Kidney (tissue), 14 donors: ENCODE measurements around the gene DDX25. TPM values are rescaled to one million over a fixed set of nuclear protein-coding genes. Genes with fewer than 3 reads are reported as not detected.

ENCODE experiments used
- DNase-seq, 5 donors: peaks; one replicate each; pipeline ENCODE4 v3.0.0-alpha.2; 2013 to 2020
- FAIRE-seq: peaks from 2 replicates; lab custom pipeline; 2012; peaks lifted over from hg19 to GRCh38; lab: Jason Lieb, UNC
- H3K27ac ChIP-seq, 2 donors: one replicate each; pipeline ENCODE4 v1.7.0; 2013; ENCODE audit warnings: low read depth in 2 of 2, low read length in 2 of 2, inconsistent platforms in 1 of 2
- H3K27me3 ChIP-seq: one replicate; pipeline ENCODE4 v1.7.1; 2013; ENCODE audit warnings: low read length, inconsistent platforms; ENCODE audit not compliant: control insufficient read depth, insufficient read depth
- H3K36me3 ChIP-seq, 3 donors: one replicate each; pipeline versions ENCODE4 v1.7.0 to v1.7.1; 2013; ENCODE audit warnings: low read length in 3 of 3, control low read depth in 1 of 3, inconsistent platforms in 1 of 3; ENCODE audit not compliant: insufficient read depth in 3 of 3, control insufficient read depth in 2 of 3
- H3K4me1 ChIP-seq, 3 donors: one replicate each; pipeline versions ENCODE4 v1.7.0 to v1.7.1; 2013; ENCODE audit warnings: low read length in 3 of 3, inconsistent platforms in 1 of 3, low read depth in 1 of 3; ENCODE audit not compliant: control insufficient read depth in 2 of 3, insufficient read depth in 2 of 3
- H3K4me3 ChIP-seq, 3 donors: one replicate each; pipeline versions ENCODE4 v1.7.0 to v1.8.1; 2013; ENCODE audit warnings: low read length in 3 of 3, control low read depth in 1 of 3, inconsistent platforms in 1 of 3
- H3K9ac ChIP-seq, 3 donors: one replicate each; pipeline versions ENCODE4 v1.7.0 to v1.7.1; 2013; ENCODE audit warnings: low read length in 3 of 3, control low read depth in 1 of 3, inconsistent platforms in 1 of 3
- H3K9me3 ChIP-seq, 3 donors: one replicate each; pipeline versions ENCODE4 v1.7.0 to v1.7.1; 2013; ENCODE audit warnings: low read length in 3 of 3, control low read depth in 1 of 3, inconsistent platforms in 1 of 3; ENCODE audit not compliant: control insufficient read depth in 2 of 3, insufficient read depth in 1 of 3
- intact Hi-C: fragments of 100-400 bp; cut with DNase I; formaldehyde crosslinking; loops from one replicate; pipeline ENCODE4 v1.11.1; 2022
- polyA plus RNA-seq: library from polyadenylated mRNA; stranded (reverse); fragments of 350-450 nt; fragmentation: Illumina TruSeq; extraction: RNeasy Lipid Tissue Mini Kit (QIAGEN cat#74804); gene quantifications from one replicate; pipeline ENCODE4 v1.2.3, GENCODE V29; 2014; ENCODE audit warnings: low read depth, low replicate concordance; ENCODE audit not compliant: insufficient read depth
- total RNA-seq: library from RNA; stranded (reverse); fragmentation: NEBNext Ultra II Directional; extraction: Animal tissue kit (Norgen Biotek cat#: 25700); gene quantifications from one replicate; pipeline ENCODE4 v1.2.1, GENCODE V29; 2021
- TF ChIP-seq, protein P1 (sequence below): IDR thresholded peaks from 3 replicates; pipeline ENCODE4 v1.5.1; 2012; ENCODE audit warnings: mild to moderate bottlenecking, moderate library complexity, borderline replicate concordance; ENCODE audit not compliant: insufficient read depth; ENCODE audit errors: extremely low read depth
- donor health status: control.
- donor health status: control.
- donor health status: control.
- donor health status: control.
- donor health status: control.
- donor health status: DM: yes; HTN: yes; CAD: no.
- donor health status: Normal renal cell carcinoma (clear cell type).

Gene DDX25
- total and polyA plus RNA-seq, 2 donors from 2014 or later: 1.1 to 3.8 TPM

GRCh38 chr11:125929445-125930075, 25.3 kb downstream of the DDX25 start:
- FAIRE-seq (no peak), DNase-seq (no peak)
- no peaks in the 10 kb centered on the region for H3K27me3 ChIP-seq
- no peaks in the 10 kb centered on the region for H3K4me1 ChIP-seq
- no peak overlapping the region for H3K27ac ChIP-seq
- H3K9me3 ChIP-seq: no peaks in the 10 kb centered on the region
- H3K36me3 ChIP-seq: no peaks in the 10 kb centered on the region
- intact Hi-C loops: loop anchor here (5.0 kb wide), 1 partner anchor 253 kb away; no protein-coding TSS in a partner anchor
- no peak overlapping the region for H3K9ac ChIP-seq
- TF ChIP-seq, protein P1, sequence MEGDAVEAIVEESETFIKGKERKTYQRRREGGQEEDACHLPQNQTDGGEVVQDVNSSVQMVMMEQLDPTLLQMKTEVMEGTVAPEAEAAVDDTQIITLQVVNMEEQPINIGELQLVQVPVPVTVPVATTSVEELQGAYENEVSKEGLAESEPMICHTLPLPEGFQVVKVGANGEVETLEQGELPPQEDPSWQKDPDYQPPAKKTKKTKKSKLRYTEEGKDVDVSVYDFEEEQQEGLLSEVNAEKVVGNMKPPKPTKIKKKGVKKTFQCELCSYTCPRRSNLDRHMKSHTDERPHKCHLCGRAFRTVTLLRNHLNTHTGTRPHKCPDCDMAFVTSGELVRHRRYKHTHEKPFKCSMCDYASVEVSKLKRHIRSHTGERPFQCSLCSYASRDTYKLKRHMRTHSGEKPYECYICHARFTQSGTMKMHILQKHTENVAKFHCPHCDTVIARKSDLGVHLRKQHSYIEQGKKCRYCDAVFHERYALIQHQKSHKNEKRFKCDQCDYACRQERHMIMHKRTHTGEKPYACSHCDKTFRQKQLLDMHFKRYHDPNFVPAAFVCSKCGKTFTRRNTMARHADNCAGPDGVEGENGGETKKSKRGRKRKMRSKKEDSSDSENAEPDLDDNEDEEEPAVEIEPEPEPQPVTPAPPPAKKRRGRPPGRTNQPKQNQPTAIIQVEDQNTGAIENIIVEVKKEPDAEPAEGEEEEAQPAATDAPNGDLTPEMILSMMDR: no peak
- no peak overlapping the region for H3K4me3 ChIP-seq

GRCh38 chr11:125930076-125930450, 25.8 kb downstream of the DDX25 start:
- FAIRE-seq: no peak
- H3K36me3 ChIP-seq: no peaks in the 10 kb centered on the region

DNA sequence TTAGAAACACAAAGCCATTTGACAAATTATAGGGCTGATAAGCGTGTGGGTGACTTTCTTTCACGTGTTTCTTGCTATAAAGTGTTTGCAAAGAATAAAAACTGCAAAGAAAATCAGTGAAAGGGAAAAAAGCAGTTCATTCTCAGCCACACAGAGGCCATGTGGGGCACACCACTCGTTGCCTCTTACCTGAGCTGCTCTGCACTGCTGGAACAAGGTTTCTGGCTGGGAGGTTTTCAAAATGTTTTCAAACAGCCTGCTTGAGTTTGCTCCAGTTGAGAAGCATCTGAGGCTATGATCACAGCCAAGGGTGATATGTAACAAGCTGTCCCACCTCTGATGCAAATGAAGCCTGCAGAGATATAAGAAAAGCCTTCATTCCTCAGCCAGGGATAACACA, 26.8 kb downstream of the DDX25 start:
- FAIRE-seq: no peak
- Histone ChIP-seq H3K9me3 (no peaks in the 10 kb centered on the region), H3K27ac (no peak overlapping the region), H3K4me3 (no peak overlapping the region), H3K27me3 (no peaks in the 10 kb centered on the region), H3K9ac (no peak overlapping the region), H3K4me1 (no peaks in the 10 kb centered on the region), H3K36me3 (no peaks in the 10 kb centered on the region)
- no peak for DNase-seq
- intact Hi-C loops: loop anchor here (5.0 kb wide), 1 partner anchor 251 kb away; no protein-coding TSS in a partner anchor
- TF ChIP-seq, protein P1: no peak

More at GRCh38 chr11:125930076-125930450, 25.8 kb downstream of the DDX25 start:
- TF ChIP-seq, protein P1: no peak
- DNase-seq: no peak
- intact Hi-C loops: loop anchor here (5.0 kb wide), 1 partner anchor 252 kb away; no protein-coding TSS in a partner anchor
- Histone ChIP-seq H3K27me3 (no peaks in the 10 kb centered on the region), H3K27ac (no peak overlapping the region), H3K4me1 (no peaks in the 10 kb centered on the region), H3K4me3 (no peak overlapping the region), H3K9me3 (no peaks in the 10 kb centered on the region), H3K9ac (no peak overlapping the region)

- DNase-seq (no peak), FAIRE-seq (no peak)
- Histone ChIP-seq H3K4me3 (no peak overlapping the region), H3K9ac (no peak overlapping the region), H3K27me3 (no peaks in the 10 kb centered on the region), H3K36me3 (no peaks in the 10 kb centered on the region), H3K4me1 (no peaks in the 10 kb centered on the region), H3K9me3 (no peaks in the 10 kb centered on the region), H3K27ac (no peak overlapping the region)
- intact Hi-C loops: loop anchor here (5.0 kb wide), 1 partner anchor 251 kb away; no protein-coding TSS in a partner anchor
- TF ChIP-seq, protein P1: no peak
These were observed 27.4 kb downstream of the DDX25 start for GRCh38 chr11:125931668-125932067.
